ENCODE data around the gene CELF2. TPM values are rescaled to one million over a fixed set of nuclear protein-coding genes. Genes with fewer than 3 reads are reported as not detected.

The CELF2 gene
- total RNA-seq, 1 donor from 2014 or later, result 4.2 TPM

- DNase-seq (ENCODE audit: low read depth in 2 of 2), result no peak
These were observed 248.8 kb downstream of the CELF2 start for GRCh38 chr10:11266426-11266825.

- DNase-seq (ENCODE audit: low read depth in 2 of 2), result peak; percentile 69 to 82
These were observed 252.6 kb downstream of the CELF2 start for GRCh38 chr10:11270135-11270857.

- DNase-seq (ENCODE audit: low read depth in 2 of 2), result no peak
These were observed 253.1 kb downstream of the CELF2 start for GRCh38 chr10:11270858-11271179.

GRCh38 chr10:11272915-11273389, 255.3 kb downstream of the CELF2 start:
- no peak for DNase-seq (ENCODE audit: low read depth in 2 of 2)

- DNase-seq (ENCODE audit: low read depth in 2 of 2), result no peak
These were observed 256.8 kb downstream of the CELF2 start for GRCh38 chr10:11274452-11274851.

GRCh38 chr10:11275651-11276050, 258.0 kb downstream of the CELF2 start:
- DNase-seq (ENCODE audit: low read depth in 2 of 2), result no peak

GRCh38 chr10:11276449-11276990, 258.8 kb downstream of the CELF2 start:
- DNase-seq (ENCODE audit: low read depth in 2 of 2), result no peak

- no peak for DNase-seq (ENCODE audit: low read depth in 2 of 2)
These were observed 261.6 kb downstream of the CELF2 start for GRCh38 chr10:11279314-11279713.

- no peak for DNase-seq (ENCODE audit: low read depth in 2 of 2)
These were observed 262.7 kb downstream of the CELF2 start for GRCh38 chr10:11280187-11280932.

- no peak for DNase-seq (ENCODE audit: low read depth in 2 of 2)
These were observed 264.5 kb downstream of the CELF2 start for GRCh38 chr10:11282156-11282555.

GRCh38 chr10:11282661-11283060, 265.0 kb downstream of the CELF2 start:
- no peak for DNase-seq (ENCODE audit: low read depth in 2 of 2)

- no peak for DNase-seq (ENCODE audit: low read depth in 2 of 2)
These were observed 266.8 kb downstream of the CELF2 start for GRCh38 chr10:11284291-11285085.

- DNase-seq (ENCODE audit: low read depth in 2 of 2), result no peak
These were observed 267.5 kb downstream of the CELF2 start for GRCh38 chr10:11285171-11285570.

GRCh38 chr10:11286261-11286852, 268.7 kb downstream of the CELF2 start:
- no peak for DNase-seq (ENCODE audit: low read depth in 2 of 2)

GRCh38 chr10:11288302-11288701, 270.6 kb downstream of the CELF2 start:
- DNase-seq (ENCODE audit: low read depth in 2 of 2), result no peak

GRCh38 chr10:11290156-11290890, 272.7 kb downstream of the CELF2 start:
- no peak for DNase-seq (ENCODE audit: low read depth in 2 of 2)

GRCh38 chr10:11292576-11293302, 275.1 kb downstream of the CELF2 start:
- DNase-seq (ENCODE audit: low read depth in 2 of 2), result no peak

GRCh38 chr10:11293332-11293731, 275.7 kb downstream of the CELF2 start:
- DNase-seq (ENCODE audit: low read depth in 2 of 2), result no peak

GRCh38 chr10:11294831-11295450, 277.3 kb downstream of the CELF2 start:
- DNase-seq (ENCODE audit: low read depth in 2 of 2), result peak in 1 of 2 donors; percentile 29

- DNase-seq (ENCODE audit: low read depth in 2 of 2), result no peak
These were observed 277.8 kb downstream of the CELF2 start for GRCh38 chr10:11295492-11295891.

Measured in lung microvascular endothelial cell (primary cell).